ENCODE data around the gene EEF1A2.
"Not testable (repeated sequence)": the region's sequence is repeated elsewhere in the genome, so short reads cannot be mapped to it uniquely, and the experiment has no call there.

EEF1A2 gene

DNA sequence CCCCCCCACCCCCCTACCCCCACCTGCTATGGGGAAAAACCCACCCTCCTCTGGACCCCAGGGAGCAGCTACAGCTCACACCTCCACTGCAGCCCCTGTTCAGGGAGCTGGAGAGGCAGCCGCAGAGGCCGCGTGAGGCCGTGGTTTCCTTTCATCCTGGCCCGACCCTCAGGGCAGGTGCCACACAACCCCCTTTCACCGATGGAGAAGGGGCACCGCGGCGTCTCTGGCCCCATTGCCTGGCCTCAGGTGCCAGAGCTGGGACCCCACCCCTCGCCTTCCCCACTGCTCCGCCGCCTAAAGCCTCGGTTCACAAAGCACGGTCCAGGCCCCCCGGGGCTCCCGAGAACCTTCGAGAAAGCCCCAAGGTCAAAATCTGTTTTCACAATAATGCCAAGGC, 14.6 kb downstream of the EEF1A2 start:
- DNase-seq: no peak

DNA sequence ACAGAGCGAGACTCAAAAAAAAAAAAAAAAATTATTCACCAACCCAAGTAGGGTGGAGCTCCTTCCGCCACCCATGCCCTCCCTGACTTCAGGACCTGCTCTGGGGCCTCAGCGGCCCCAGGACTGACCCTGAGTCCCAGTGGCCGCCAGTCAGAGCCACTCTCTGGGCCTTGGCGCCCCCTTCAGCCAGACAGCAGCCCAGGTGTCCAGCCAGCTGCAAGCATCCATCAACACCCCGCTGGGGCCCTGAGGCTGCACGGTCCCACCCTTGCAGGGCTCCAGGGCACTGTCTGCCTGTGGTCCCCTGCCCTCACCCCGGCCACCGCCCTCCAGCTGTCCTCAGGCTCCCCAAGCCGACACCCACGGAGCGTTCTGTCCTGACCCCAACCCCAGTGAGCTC, 15.0 kb downstream of the EEF1A2 start:
- DNase-seq: no peak

DNA sequence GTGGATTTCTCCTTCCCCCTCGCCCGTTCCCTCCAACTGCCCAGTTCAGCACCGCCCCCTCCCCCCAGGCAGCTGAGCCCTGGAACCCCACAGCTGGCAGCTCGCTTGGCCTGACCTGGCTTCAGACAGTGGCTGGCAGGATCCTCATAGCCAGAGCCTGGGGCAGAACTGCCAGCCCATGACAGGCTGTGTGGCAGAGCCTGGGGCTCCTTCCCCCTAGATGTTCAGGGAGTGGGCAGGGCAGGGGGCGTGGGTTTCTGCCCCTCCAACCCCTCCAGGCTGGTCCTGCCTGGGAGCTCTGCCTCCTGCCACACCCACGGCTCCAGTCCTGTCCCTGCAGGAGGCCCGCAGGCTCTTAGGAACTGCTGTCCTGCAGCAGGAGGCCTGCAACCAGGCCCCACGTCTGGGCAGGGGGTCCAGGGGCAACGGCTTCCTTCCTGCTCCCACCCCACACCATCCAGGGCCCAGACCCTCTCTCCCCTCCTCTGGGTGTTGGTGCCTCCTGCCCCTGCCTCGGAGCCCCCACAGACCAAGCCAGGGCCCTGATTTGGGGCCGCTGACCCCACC, 16.8 kb downstream of the EEF1A2 start:
- DNase-seq: no peak

DNA sequence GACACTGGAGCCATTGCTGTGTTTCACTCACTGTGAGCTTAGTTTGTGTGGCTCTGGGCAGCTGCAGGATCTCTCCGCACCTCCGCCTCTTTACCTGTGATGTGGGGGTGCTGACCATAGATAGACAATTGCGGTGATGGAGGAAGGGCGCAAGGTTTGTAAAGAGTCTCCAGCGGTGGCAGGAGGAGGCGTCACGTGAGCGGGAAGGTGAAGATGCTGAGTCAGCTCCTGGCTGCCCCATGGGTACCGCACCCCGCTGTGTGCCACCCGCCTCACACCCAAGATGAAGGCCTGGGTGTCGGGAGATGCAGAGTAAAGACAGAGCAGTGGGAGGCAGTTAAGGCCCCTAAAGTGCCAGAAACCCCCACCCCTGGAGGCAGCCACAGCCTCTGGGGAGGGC, 17.4 kb downstream of the EEF1A2 start:
- DNase-seq: no peak

DNA sequence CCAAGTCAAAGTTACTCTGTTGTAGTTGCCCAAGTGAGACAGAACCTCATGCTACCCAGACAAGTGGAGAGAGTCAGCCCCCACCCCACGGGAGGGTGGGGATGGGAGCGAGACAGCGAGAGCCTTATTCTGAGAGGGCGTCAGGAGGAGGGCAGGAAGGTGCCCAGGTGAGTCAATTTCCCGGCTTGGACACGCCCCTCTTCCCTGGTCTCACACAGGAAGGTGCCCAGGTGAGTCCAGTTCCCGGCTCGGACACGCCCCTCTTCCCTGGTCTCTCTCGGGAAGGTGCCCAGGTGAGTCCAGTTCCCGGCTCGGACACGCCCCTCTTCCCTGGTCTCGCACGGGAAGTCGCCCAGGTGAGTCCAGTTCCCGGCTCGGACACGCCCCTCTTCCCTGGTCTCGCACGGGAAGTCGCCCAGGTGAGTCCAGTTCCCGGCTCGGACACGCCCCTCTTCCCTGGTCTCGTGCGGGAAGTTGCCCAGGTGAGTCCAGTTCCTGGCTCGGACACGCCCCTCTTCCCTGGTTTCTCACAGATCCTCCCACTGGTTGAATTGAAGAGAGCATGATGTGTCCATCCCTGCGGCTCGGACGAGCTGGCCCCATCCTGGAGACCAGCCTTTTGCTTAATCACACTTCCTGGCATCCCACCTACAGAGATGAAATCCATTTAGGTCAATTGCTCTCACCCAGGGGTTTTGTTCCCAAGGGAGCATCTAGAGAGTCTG, 19.0 kb downstream of the EEF1A2 start:
- not testable (repeated sequence) for DNase-seq

DNA sequence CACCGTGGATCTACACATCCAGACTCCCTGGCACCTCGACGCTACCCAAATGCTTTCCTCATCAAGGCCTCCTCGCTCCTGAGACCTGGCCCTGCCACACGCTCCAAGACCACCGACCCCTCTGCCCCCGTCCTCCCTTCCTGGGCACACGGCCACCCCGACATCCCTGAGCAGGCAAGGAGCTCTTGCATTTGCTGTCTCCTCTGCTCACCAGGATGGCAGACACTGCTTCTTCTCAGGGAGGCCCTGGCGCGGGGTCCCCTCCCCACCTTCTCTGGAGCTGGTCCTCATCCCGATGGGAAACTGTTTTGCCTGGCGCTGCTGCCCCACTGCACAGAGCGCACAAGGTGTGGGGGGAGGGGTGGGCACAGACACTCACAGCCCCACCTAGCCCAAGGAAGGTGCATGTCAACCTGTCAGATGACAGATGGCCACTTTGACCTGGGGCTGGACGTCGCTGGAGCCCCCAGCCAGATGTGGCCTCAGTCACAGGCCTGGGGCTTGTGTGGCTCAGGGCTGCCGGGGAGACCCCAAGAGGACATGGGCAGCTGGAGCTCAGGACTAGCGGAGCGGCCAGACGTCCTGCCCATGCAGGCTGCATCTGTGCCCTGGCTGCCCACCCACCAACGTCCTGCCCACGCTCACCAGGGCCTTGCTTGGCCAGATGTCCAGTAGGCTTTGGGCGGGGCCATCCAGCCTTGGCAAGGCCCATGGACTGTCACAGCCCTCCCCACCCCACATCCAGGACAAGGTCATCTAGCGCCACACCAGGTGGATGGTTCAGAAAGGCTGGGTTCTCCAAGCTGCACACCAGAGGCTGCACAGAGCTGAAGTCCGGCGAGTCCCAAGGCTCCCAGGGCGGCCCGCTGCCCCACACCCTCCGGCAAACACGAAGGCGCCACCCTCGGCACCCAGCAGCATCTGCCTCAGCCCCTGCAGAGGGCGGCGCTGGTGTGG, 20.3 kb downstream of the EEF1A2 start:
- no peak for DNase-seq

DNA sequence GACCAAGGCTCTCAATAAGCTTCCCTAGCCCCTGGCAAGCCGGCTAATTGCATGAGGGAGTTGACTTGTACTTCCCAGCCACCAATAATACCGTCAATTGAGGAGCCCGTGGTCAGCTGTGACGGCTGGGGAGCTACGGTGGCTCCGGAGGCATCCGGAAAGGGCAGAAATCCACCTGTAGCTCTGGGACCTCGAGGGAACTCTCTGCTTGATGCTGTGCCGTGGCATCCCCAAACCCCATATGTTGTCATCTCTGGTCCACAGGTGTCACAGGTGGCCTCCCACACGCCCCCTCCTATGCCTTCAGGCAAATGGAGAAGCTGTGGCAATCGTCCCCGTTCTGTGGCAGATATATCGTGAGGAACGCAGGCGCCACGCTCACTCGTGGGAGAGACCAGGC, 20.9 kb downstream of the EEF1A2 start:
- no peak for DNase-seq

DNA sequence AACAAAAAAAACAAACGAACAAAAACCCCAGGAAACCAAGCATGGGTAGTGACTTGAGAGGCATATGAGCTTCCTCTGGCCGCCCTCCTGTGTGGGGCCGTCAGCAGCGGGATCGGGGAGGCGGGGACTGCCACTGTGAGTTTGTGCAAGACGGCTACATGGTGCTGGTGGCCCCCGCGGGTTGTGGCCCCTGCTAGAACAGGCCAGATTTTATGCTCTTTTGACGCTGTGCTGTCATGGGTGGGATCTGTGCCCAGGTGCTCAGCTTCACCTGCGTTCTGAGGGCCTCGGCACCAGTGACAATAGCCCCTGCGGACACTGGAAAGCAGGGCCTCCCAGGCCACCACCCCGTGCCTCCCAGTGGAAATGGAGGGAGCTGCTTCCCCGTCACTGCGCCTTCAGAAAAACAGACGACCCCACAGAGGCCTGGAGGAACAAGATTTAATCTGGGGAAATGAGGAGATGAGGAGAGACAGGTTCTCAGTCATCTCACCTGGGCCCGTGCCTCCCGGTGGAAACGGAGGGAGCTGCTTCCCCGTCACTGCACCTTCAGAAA, 21.7 kb downstream of the EEF1A2 start:
- DNase-seq: no peak

DNA sequence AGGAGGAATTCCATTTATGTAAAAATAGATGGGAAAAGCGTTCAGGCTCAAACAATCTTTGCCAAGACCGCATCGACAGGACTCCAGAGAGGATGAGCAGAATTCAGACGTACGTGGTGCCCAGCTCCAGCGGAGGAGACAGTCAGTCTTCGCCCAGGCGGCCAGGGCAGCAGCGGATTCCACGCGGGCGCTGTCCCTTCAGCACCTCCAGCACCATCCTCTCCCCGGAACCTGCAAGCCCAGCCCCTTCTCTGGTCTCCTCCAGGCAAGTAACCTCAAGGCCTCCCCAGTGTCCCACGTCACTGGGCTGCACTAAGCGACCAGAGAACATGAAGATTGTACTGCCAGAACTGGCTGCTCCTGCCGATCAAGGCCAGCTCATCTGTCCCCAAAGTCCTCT, 23.7 kb downstream of the EEF1A2 start:
- no peak for DNase-seq

DNA sequence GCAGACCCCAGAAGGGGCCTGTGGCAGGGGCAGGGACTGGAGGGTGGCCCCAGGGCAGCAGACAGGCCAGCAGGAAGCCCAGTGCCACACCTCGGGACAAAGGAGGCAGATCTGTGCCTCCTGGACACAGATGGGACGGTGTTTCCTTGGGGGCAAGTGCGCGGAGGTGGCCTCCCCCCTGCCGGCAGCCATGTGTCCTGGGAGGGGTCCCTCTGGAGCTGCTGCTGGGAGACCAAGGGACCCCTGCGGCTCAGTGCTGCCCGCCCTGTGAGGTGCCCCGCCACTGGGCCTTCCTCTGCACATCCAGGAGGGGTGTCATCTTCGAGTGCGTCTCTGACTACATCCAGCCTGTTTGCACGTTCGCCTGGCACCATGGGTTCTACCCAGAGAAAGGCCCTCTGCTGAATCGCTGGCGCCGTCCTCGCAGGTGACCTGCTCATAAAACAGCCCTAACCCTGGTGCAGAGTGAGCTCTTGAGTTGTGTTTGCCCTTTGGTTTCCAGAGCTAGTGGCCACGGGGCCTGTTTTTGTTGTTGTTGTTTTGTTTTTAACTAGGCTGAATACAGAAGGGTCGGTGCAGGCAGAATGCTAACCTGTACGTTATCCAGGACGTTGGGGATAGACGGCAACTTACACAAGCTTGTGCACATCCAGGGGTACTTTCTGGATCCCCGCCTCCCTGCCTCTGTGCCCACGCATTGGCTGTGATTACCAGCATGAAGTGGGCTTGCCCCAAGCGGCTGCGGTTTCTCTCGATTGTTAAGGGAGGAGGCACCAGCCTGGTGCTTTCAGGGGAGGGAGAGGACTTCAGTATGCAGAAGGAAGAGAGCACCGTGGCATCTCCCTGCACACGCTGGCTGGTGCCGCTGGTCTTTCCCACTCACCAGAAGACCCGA, 25.1 kb downstream of the EEF1A2 start:
- no peak for DNase-seq

DNA sequence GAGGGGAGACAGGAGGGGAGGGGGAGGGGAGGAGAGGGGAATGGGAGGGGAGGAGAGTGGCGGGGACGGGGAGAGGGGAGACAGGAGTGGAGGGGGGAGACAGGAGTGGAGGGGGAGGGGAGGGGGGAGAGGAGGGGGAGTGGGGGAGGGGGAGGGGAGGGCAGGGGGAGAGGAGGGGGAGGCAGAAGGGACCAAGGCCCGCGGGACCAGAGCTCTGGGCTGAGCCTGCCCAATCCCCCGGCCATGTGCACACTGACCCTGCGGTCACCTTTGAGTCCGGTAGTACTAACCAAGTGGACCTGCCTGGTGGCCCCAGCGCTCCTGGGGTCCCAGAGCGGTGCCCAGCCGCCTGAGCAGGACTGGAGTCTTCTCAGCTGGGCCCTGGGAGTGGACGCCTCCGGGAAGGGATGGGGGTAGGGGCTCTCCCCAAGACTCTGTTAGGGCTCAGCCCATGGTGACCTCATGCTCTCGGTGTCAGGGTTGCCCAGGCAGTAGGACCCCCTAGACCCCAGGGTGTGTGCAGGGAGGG, 26.0 kb downstream of the EEF1A2 start:
- no peak for DNase-seq

DNA sequence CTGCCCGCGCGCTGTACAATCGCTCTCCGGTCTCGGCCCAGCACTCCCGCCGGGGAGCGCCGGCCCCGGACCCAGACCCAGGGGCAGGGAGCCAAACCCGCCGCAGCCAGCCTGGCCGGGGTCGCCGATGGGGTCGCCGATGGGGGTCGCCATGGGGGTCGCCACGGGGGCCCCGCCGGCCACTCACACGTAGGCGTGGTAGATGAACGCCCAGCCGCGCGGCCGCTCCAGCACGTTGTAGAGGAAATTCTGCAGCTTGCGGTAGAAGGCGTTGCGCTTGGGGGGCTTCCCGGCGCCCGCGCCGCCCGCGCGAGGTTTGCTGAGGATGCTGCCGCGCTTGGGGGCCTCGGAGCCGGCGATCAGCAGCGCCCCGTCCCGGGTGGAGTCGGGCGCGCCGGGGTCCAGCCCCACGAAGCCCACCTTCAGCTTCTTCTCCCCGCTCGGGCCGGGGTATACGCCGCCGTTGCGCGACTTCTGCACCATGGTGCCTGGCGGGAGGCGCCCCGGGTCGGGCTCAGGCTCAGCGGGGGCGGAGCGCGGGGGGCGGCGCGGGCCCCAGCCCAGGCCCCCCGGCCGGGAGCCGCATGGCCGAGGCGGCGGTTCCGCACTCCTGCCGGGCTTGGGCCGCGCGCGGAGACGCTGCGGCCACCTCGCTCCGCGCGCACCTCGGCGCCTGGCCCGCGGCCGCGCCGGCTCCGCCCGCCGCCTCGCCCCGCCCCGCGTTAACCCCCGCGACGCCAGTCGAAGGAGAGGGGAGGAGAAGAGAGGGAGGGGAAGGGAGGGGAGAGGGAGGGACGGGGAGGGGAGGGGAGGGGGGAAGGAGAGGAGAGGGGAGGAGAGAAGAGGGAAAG, 26.7 kb downstream of the EEF1A2 start, which contains the start of gene KCNQ2:
KCNQ2 (minus strand) TSS at position 675 of the 851 bp plus-strand sequence; CDS start at position 483, 192 bp downstream.
- no peak for DNase-seq

DNA sequence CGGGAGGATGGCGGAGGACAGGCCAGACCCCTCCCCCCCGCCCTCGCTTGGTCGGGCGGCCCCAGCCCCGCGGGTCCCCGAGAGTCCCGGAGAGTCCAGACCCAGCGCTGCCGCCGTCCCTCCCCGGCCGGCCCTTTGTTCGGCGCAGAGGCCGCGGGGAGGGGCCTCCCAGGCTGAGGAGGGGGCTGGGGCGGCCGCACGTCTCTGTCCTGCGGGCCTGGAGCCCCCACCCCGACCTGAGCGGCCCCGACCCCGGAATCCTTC, 27.2 kb downstream of the EEF1A2 start:
- no peak for DNase-seq

DNA sequence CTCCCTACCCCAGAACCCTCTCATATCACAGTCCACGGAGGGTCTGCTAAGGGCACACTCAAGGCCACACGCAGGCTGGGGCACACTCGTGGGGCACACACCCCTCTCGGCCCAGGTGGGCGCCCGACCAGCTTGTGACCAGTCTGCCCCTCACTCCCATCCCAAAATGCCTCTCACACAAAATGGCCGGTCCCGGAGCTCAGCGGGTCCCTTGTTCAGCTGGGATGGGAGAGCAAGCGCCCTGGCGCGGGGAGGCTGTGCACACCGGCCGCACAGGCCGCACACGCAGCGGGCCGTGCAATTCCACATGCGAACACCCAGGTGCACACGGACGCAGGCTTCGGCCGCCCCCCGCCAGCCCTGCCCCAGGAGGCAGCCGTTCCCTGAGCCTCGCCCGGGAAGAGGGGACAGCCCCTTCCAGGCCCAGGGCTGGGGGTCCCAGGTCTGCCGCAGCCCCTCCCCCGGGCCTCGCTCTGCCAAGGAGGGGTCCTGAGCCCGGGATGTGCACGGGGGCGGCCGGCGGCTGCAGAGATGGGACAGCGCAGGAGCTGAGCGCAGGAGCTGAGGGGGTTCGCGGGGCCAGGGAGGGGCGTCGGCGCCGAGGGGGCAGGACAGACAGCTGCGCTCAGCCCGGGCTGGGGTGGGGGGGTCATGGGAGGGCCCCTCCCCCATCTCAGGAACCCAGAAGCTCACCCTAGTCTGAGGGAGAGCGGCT, 27.7 kb downstream of the EEF1A2 start:
- no peak for DNase-seq

DNA sequence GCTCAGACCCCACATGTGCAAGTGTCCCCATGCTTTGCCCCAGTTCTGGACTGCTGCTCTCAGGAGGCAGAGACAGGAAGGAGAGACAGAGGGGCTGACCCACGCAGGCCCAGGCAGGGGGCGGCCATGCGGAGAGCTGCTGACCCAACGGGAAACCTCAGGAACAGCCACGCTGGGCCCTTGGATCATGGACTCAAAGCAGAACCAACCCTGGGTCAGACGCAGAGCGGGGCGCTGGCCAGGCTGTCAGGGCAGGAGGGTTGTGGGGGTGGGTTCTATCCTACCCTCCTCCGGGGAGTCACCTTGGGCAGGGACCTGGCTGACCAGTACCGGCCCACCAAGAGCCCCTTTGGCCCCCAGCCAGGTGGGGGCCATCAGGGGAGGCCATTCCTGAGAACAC, 28.5 kb downstream of the EEF1A2 start:
- no peak for DNase-seq

DNA sequence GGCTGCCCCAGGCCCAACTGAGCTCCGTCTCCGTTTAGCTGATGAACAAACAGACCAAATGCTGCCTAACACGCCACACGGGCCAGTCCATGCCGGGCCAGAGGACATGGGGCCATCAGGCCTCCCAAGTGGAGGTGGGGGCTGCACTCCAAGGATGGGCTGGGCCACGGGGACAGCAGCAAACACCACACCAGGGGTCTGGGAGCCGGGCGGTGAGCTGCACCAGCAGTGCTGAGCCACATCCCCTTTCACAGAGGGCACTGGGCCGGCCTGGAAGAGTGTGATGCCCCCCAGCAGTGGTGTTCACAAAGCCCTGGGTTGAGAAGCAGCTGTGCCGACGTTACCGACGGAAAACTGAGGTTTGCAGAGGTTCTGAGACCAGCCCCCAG, 29.2 kb downstream of the EEF1A2 start:
- no peak for DNase-seq

DNA sequence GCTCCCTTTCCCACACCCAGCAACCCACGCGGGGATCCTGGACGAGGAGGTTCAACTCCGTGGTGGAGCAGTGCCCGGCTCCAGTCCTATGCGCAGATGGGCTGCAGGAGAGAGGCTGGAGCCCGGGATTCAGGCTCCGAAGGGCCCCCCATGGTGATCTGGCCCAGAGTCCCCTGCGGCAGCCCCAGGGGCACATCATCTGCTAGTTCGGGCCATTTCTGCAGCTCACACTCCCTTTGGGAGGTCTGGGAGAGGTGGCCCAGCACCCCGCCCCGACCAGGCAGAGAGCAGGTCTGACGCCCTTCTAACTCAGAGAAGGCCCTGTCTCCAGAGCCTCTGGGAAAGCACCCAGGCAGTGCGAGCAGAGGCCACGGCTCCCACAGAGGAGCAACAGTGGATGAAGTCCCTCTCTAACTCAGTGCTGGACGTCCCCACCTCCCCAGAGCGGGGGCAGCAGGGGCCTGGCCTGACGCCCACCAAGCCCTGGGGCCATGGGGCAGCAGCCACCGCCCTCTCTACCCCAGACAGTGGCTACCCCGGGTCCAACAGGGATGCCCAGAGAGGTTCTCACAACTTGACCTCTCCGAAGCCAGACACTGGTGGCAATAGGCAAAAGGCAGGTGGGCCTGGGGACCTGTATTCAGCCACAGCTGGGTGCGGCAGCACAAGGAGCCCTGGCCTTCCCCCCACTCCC, 29.7 kb downstream of the EEF1A2 start:
- no peak for DNase-seq

DNA sequence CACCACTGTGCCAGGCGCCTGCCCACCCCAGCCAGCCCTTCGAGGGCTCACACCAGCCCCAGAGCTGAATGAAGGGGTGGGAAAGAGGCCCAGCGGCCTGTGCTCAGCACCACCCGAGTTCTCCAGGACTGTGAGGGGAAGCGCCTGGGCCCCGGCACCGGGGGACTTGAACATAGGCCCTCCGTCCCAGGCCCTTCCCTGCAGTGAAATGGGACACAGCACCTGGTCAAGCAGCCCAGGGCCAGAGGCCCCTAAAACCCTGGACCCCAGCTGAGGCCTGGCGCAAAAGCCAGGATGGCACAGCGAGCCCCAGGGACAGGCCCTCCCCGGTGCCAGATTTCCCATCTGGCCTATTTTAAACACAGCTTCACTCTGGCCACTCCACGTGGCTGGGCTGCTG, 30.5 kb downstream of the EEF1A2 start:
- no peak for DNase-seq

DNA sequence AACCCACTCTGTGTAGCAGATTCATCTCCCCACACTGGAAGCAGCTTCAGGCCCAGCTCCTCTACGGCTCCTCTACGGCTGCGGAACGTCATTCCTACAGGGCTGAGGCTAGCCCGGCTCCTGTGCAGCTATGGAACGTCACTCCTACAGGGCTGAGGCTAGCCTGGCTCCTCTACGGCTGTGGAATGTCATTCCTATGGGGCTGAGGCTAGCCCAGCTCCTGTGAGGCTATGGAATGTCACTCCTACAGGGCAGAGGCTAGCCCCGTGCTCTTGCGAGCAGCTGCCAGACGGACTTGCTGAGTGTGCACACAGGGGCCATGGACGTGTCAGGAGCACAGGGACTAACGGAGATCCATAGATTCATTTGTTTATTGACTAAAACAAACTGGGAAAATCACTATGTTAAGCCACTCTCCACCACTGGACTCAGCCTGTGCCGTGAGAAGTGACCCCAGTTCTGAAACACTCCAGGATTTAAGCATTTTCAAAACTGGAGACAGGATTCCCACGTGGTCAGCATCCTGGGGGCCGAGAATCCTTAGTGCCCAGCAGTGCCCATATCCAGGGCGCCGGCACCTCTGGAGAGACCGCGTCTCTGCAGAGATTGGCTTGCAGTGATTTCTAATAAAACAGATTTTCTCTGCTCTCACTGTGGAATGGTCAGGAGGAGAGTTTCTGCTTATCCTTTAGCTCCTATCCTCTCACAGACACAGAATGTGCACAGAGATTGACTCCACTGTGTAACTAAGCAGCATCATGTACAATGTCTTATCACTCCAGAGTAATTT, 31.4 kb downstream of the EEF1A2 start:
- DNase-seq: no peak

Data from NCI-H524 treated with DMSO at 0.1 percent for 48 hours (cell line).